ENCODE measurements around the gene ALPG. TPM values are rescaled to one million over a fixed set of nuclear protein-coding genes. Genes with fewer than 3 reads are reported as not detected.
"Not testable (repeated sequence)": the region's sequence is repeated elsewhere in the genome, so short reads cannot be mapped to it uniquely, and the experiment has no call there.

Gene ALPG
- total RNA-seq, 1 experiment from 2014 or later: not detected

DNA sequence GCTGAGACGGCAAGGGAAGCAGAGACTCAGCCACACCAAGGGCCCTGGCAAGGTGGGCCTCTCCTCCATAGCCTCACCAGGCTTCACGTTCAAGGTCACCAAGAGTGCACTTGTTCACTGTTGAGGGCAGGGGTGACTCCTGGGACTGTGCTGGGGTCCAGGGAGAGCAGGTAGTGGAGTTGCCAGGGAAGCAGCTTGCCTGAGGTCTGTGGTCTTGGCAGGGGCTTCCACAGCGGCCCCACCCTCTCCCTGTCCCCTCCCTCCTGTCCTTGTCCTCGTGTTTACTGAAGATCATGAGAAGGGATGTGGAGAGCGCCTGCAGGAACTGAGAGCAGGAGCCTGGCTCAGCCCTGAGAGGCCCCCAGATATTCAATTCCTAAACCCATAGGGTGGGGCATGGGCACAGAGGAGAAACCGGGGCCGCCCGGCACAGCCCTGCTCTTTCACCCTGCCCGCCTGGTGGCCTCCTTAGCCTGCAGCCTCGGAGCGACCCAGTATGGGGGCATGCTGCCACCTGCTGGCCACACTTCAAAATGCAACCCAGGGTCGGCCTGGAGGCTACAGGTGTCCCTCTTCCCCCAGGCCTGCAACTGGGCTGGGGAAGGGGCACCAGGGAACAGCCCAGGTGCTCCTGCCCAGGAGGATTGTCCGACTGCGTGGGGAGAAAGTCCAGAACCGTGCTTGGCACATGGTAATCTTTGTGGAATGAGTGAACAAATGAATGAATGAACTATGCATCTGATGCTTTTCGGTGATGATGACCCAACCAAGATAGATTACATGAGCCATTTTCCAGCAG is 33.8 kb downstream of the ALPG start:
- DNase-seq: peak; percentile 66
- H3K4me3 ChIP-seq, H3K27me3 ChIP-seq, H3K9me3 ChIP-seq, H3K36me3 ChIP-seq: not testable (repeated sequence)

DNA sequence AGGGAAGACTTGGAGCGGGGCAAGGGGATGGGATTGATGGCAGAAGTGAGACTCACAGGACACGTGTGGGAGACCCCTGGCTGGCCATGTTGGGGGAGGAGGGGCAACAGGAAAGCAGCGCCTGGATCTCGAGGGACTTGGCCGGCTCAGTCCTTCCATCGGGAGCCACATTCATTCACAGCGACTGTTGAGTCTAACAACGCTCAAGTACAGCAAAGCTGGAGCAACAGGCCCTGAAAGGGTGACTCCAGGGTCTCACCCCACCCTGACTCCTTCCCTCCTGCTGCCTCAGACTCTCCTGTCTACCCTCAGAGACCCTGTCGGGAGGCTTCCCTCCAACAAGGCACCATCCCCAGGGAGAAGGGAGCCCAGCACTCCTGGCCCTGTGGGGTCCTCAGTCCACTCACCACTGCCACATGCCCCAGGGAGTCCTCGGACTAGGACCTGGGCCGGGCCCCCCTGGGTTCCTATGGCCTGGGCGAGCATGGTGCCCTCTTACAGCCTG is 34.6 kb downstream of the ALPG start:
- H3K9me3 ChIP-seq: no peaks in the 10 kb centered on the region
- no peak for DNase-seq

DNA sequence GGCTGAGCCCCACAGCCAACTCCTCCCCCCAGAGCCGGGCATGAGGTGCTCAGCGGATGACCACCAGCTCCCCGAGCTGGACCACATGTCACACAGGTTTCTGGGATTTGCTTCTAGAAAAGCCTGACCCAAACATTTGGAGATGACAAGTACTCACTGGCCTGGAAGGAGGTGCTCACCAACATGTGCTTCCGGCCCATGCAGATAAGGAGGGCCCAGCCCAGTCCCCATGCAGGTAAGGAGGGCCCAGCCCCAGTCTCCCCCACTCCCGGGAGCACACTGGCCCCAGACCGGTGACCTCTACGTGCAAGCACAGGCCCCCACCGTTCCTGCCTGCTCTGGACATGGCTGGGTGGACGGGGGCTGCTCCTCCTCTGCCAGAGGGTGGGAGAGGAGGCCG is 35.3 kb downstream of the ALPG start:
- not testable (repeated sequence) for H3K27me3 ChIP-seq, H3K36me3 ChIP-seq, H3K4me3 ChIP-seq, H3K9me3 ChIP-seq, DNase-seq

More for the DNA sequence above, 34.6 kb downstream of the ALPG start:
- no peak overlapping the region for H3K4me3 ChIP-seq
- H3K27me3 ChIP-seq: no peaks in the 10 kb centered on the region
- H3K36me3 ChIP-seq: no peaks in the 10 kb centered on the region

DNA sequence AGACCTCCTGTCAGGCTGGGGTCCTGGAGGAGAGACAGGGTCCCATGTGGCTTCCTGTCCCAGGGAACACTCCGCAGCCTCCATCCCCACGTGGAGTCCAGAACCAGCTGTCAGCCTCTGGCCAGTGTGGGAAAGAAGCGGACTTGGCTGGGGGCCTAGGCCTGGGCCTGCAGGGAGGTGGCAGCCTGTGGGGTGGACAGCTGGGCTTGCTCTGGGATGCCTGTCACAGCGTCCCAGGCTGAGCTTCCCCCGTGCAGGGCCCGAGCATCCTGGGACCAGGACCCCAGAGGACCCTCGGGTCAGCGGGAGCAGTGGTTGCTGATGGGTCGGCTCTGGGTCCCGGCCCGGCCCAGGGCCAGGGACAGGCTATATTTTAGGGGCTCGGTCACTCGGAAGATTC is 35.8 kb downstream of the ALPG start:
- H3K4me3 ChIP-seq, H3K27me3 ChIP-seq, H3K36me3 ChIP-seq, DNase-seq, H3K9me3 ChIP-seq: not testable (repeated sequence)

DNA sequence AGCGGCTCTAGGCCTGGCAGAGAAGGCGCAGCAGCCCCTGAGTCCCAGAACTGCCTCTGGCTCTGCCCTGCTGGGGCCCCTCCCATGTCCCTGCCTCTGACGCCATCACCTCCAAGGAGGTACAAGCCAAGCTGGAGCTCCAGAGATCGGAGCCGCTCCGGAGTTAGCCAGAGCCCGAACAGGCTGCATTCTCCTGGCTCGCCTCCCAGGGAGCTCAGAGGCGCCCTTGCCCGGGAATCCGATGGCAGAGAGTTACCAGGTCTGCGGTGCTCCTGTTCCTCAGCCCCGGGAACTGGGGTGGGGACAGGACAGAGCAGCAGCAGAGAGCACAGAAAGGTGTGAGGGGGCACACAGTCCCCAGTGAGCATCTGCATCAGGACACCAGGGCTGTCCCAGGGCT is 36.4 kb downstream of the ALPG start:
- H3K4me3 ChIP-seq, H3K36me3 ChIP-seq, DNase-seq, H3K9me3 ChIP-seq, H3K27me3 ChIP-seq: not testable (repeated sequence)

DNA sequence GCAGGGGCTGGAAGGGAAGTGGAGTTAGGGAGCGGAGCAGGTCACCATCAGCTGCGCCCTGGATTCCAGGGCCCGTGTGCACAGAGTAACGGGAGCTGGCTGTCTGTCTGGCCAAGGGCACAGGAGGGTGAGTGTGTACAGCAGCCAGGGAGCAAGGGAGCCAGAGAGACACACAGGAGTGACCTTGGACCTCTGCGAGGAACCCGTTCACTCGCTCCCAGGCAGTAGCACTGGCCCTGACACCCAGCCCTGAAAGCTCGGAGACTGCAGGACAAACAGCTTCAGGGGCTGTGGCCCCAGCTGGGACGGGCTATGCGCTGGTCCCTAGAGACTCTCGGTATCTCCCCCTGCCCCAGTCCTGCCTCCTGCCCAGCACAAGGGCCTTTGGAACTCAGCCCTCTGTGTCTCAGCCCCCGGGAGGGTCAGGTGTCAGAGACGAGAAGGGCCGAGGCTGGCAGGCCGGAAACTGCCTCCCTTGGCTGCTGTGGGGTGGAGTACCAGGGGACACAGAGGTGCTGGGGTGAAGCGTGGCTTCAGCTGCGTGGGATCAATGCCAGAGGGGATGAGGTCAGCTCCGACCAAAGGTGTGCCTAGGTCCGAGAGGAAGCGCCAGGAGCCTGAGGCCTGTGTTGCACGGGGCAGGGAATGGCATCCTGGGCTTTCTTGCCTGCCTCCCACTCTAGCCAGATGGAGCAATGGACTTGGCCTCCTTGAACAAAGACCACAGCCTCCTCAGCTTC is 37.2 kb downstream of the ALPG start:
- H3K36me3 ChIP-seq, H3K9me3 ChIP-seq, H3K27me3 ChIP-seq, DNase-seq, H3K4me3 ChIP-seq: not testable (repeated sequence)

DNA sequence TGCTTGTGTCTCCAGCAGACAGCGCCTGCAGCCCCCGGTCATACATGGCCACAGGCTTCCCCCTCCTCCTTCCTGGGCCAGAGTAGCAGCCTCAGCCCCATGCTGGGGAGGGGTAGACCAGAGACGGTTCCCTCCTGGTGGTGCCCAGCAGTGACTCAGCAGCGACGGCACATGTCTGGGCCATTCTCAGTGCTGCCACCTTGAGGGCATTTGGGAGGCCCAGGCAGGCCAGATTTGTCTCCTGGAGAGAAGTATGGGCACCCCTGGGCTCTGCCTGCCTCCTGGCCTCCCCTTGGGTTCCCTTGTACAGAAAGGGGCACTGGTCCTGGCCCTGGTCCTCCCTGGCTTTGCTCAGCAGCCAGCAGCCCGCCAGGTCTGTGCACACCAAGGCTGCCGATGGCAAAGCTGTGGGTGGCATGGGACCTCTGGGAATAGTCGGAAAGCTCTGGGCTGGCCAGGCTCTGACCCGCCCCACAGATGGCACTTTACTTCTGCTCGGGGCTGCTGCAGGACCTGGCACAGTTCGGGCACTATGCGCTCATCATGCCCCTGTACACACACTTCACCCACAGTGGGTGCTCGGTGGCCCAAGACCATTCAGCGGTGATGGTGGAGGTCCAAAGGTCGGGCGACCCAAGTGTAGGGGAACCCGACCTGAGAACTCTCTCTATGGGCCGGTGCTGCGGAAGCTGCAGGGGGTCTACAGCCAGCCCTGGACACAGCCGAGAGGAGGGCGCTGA is 37.9 kb downstream of the ALPG start:
- no peak overlapping the region for H3K4me3 ChIP-seq
- H3K27me3 ChIP-seq: no peaks in the 10 kb centered on the region
- H3K36me3 ChIP-seq: no peaks in the 10 kb centered on the region
- peak; percentile 76 for DNase-seq
- no peaks in the 10 kb centered on the region for H3K9me3 ChIP-seq

DNA sequence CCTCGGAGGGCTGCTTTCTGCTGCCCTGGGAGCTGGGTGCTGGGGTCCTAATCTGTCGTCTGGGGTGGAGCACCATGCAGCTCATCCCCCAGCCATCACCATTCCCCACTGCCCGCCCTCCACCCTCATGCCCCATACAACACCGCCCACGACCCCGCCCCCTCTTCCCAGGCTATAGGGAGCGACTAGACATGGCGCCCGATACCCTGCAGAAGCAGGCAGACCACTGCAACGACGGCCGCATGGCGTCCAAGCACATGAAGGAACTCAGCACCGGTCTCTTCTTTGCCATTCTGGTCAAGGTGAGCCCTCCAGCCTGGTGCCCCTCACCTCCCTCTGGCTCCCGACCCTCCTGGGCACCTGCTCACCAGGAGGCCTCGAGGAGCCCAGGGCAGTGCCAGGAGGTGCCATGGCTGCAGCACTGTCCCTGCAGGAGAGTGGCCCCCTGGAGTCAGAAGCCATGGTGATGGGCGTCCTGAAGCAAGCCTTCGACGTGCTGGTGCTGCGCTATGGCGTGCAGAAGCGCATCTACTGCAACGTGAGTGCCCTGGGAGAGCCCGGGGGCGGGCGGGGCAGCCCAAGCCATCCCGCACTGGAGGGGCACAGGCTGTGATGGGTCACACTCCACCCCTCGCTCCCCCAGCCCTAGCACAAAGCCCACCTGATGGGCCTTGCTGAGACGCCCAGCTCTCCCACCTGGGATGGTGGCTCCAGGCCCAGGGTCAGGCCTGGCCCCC is 38.7 kb downstream of the ALPG start:
- not testable (repeated sequence) for H3K9me3 ChIP-seq, H3K36me3 ChIP-seq, H3K4me3 ChIP-seq, H3K27me3 ChIP-seq, DNase-seq

DNA sequence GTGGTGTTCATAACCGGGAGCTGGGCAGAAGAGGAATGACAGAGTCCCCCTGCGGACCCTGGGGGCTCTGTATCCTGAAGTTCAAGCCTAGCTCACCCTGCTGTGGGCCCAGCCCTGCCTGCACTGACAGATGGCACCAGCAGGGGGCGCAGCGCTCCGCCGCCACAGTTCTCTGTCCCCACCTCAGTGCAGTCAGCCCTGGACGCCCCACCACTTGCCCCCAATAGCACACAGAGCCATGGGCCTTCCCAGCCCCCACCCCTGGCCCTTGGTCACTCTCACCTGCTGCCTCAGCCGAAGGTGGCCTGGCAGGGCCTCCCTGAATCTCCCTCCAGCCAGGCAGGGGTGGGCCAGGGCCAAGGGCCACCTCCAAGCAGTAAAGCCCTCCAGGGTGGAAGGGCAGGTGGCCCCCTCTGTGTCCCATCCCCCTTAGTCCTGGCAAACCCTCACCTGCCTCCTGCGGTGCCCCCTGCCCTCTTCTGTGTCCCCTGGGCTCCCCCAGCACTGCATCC is 39.7 kb downstream of the ALPG start:
- DNase-seq, H3K27me3 ChIP-seq, H3K4me3 ChIP-seq, H3K36me3 ChIP-seq, H3K9me3 ChIP-seq: not testable (repeated sequence)

DNA sequence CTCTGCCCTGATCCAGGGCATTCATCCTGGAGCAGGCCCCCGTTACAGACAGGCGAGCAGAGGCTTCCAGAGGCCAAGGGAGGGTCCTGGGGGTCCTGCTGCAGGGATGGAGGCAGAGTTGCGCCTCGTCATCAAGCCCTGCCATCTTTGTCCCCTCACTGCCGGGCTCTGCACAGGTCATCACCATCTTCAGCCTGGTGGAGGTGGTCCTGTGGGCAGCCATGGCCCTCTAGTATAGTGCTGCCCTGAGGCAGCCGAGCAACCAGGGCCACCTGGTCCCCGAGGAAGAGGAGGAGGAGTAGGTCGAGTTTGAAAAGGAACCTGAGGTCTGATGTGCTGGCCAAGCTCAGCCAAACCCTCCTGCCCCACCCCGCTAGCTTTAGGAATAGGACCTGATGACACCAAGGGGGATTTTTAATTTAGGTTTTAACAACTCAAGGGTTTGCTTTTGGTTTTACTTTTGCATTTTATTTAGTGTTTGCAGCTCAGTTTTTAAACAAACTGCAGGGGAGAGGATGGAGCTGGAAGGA is 40.5 kb downstream of the ALPG start:
- Histone ChIP-seq H3K27me3 (no peaks in the 10 kb centered on the region), H3K9me3 (no peaks in the 10 kb centered on the region), H3K36me3 (no peaks in the 10 kb centered on the region), H3K4me3 (no peak overlapping the region)
- DNase-seq: no peak

DNA sequence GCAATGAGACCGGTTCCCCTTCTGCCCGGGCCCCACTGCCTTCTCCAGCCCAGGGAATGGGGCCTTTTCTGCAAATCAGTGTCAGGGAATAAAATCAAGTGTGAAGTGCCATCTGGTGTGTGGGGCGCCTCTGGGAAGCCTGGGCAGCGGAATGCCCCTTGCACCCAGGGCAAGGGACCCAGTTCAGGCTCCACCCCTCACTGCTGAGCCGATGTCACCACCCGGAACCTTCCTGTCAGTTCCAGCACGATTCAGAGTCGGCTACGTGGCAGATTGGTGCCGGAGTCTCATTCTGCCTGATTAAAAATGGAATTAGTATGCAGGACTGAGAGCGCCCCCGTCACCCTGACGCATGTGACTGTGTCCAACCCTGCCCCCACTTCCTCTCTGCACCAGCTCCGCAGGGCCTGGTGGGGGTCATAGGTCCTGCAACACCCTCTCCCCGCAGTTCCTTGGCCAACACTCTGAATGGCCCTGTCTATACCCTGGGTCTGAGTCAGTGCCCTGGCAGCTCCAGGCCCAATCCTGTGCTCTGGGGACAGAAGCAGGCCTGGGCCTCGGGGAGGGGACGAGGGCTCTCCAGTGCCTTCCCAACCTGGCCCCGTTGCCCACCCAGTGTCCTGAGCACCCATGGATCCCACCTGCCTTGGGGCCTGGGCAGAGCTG is 41.1 kb downstream of the ALPG start:
- H3K9me3 ChIP-seq: no peaks in the 10 kb centered on the region
- no peaks in the 10 kb centered on the region for H3K27me3 ChIP-seq
- no peak for DNase-seq
- H3K36me3 ChIP-seq: no peaks in the 10 kb centered on the region
- no peak overlapping the region for H3K4me3 ChIP-seq

DNA sequence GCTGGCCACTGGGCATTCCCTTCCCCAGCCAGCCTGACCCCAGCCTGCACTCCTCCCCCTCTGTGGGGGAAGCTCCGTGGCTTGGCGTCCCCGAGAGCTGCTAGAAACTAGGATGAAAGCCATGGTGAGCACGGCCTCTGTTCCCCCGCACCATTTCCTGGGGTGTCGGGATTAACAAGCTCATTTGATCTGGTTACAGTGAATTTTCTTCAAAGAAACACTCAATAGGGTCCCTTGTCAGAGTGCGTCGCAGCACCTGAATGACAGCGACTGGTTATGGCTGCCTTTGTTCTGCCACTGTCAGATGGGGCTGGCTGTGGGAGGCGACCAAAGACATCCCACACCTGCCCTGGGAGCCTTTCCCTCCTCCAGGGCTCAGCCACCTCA is 41.7 kb downstream of the ALPG start:
- H3K27me3 ChIP-seq: no peaks in the 10 kb centered on the region
- DNase-seq: no peak
- no peaks in the 10 kb centered on the region for H3K36me3 ChIP-seq
- H3K9me3 ChIP-seq: no peaks in the 10 kb centered on the region
- H3K4me3 ChIP-seq: no peak overlapping the region

DNA sequence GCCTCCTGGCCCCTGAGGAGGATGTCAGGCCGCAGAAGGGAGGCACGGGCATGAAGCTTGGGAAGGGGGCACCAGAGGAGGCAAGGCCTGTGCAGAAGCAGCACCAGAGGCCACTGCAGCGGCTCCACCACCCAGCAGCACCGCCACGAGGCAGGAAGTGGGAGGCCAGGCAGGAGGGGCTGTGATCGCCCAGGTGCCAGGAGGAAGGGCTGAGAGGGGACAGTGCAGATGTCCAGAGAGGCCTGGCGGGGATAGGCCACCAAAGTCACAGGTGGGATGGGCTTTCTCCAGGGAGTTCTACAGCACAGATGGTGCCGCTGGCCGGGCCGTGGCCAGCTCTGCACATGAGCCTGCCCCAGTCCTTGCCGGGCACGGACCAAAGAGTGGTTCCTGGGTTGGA is 43.3 kb downstream of the ALPG start:
- DNase-seq: no peak
- no peaks in the 10 kb centered on the region for H3K9me3 ChIP-seq
- H3K27me3 ChIP-seq: no peaks in the 10 kb centered on the region
- H3K4me3 ChIP-seq: no peak overlapping the region
- no peaks in the 10 kb centered on the region for H3K36me3 ChIP-seq

DNA sequence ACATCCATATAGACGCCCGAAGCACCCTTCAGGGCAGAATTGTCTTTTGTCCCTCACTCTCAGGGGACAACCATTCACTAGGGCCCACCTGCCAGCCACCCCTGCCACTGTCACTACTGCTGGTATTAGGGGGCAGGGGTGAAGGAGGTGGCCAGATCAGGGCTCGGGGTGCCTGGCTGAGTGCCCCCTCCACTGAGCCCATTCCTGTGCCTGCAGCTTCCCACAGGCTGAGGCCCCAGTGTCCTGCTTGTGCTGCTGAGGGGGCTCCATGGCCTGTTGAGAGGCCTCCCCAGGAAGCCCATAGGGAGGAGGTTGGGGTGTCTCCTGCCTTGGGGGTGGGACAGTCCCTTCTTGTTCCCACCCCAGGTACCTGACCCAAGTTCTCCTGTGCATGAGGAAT is 45.0 kb downstream of the ALPG start:
- not testable (repeated sequence) for H3K27me3 ChIP-seq, H3K36me3 ChIP-seq, H3K9me3 ChIP-seq, DNase-seq, H3K4me3 ChIP-seq

DNA sequence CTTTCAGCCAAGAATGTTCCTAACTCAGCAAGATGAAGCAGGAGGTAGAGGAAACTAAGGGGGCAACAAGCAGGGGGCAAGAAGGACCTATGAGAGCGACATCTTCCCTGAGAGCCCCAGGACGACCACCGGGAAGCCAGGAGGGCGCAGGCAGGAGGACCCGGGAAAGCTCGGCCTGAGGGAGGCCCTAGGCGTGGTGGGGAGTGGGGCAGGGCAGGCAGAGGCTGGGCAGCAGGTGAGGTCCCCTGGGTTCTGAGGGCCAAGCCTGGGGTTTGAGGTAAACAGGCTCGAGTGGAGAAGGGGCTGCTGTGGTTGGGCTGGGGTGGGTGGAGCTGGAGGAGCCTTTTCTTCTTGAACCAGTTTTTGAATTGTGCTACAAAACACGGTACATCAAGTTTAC is 48.0 kb downstream of the ALPG start:
- H3K9me3 ChIP-seq: no peaks in the 10 kb centered on the region
- no peak overlapping the region for H3K4me3 ChIP-seq
- no peaks in the 10 kb centered on the region for H3K27me3 ChIP-seq

More for the DNA sequence above, 48.0 kb downstream of the ALPG start:
- DNase-seq: no peak
- H3K36me3 ChIP-seq: no peaks in the 10 kb centered on the region
